PC-3 (cell line): ENCODE measurements around the gene RBM15. TPM values are rescaled to one million over a fixed set of nuclear protein-coding genes. Genes with fewer than 3 reads are reported as not detected.
A peak's percentile ranks its signal among the peaks of the same experiment; 100 is the strongest.

Experiments
- ATAC-seq: fragments of 200-7000 bp; cut with Tn5 transposase; 2 replicates; pipeline ENCODE4 v1.9.1; 2020; ENCODE audit warnings: mild to moderate bottlenecking, moderate library complexity
- BruUV-seq: library from RNA; stranded (reverse); fragments of 400-500 nt; replicated peaks from 2 replicates; lab custom pipeline; 2021; lab: Mats Ljungman, UMichigan
- CTCF ChIA-PET: fragments of 300-600 bp; sonication (Branson Sonifier 250); formaldehyde crosslinking; loops from one replicate; lab custom pipeline; 2022; ENCODE audit warnings: antibody characterized with exemption; lab: Charles Lee
- POLR2A ChIA-PET: fragments of 300-600 bp; sonication (Branson Sonifier 250); formaldehyde crosslinking; loops from one replicate; lab custom pipeline; 2022; ENCODE audit warnings: antibody characterized with exemption; ENCODE audit not compliant: unreplicated experiment; lab: Charles Lee
- DNase-seq: peaks from one replicate; pipeline ENCODE4 v3.0.0-alpha.2; 2015
- H2AFZ ChIP-seq: fragments of 300-600 bp; sonication (generic); 2 replicates; pipeline ENCODE4 v1.6.0; 2016; ENCODE audit warnings: antibody characterized with exemption, low read length
- H3F3A ChIP-seq: fragments of 300-600 bp; sonication (generic); one replicate; pipeline ENCODE4 v1.6.0; 2017; ENCODE audit warnings: antibody characterized with exemption, low read length, control low read depth, mild to moderate bottlenecking; ENCODE audit not compliant: unreplicated experiment
- H3K27ac ChIP-seq: fragments of 300-600 bp; sonication (generic); 2 replicates; pipeline ENCODE4 v1.5.1; 2016; ENCODE audit warnings: mild to moderate bottlenecking, low read length
- H3K27me3 ChIP-seq: fragments of 300-600 bp; sonication (generic); 2 replicates; pipeline ENCODE4 v1.6.1; 2016; ENCODE audit warnings: low read length, mixed read lengths
- H3K36me3 ChIP-seq: fragments of 300-600 bp; sonication (generic); 2 replicates; pipeline ENCODE4 v1.6.1; 2016; ENCODE audit warnings: low read depth, mixed run types, low read length, mixed read lengths
- H3K4me1 ChIP-seq: fragments of 300-600 bp; sonication (generic); 2 replicates; pipeline ENCODE4 v1.5.1; 2016; ENCODE audit warnings: low read length; ENCODE audit not compliant: insufficient read depth
- H3K4me2 ChIP-seq: fragments of 300-600 bp; sonication (generic); 2 replicates; pipeline ENCODE4 v1.6.0; 2016; ENCODE audit warnings: low read length
- H3K4me3 ChIP-seq: fragments of 300-600 bp; sonication (generic); 2 replicates; pipeline ENCODE4 v1.5.1; 2016; ENCODE audit warnings: mild to moderate bottlenecking, low read length, mixed read lengths
- H3K79me2 ChIP-seq: fragments of 300-600 bp; sonication (generic); 2 replicates; pipeline ENCODE4 v1.6.1; 2017; ENCODE audit warnings: low read length, mixed read lengths
- H3K9ac ChIP-seq: fragments of 300-600 bp; sonication (generic); 2 replicates; pipeline ENCODE4 v1.6.0; 2016; ENCODE audit warnings: mild to moderate bottlenecking, low read length
- H3K9me2 ChIP-seq: fragments of 300-600 bp; sonication (generic); replicated peaks from 2 replicates; pipeline ENCODE4 v1.6.1; 2016; ENCODE audit warnings: mixed run types, low read length, mixed read lengths
- H3K9me3 ChIP-seq: fragments of 300-600 bp; sonication (generic); 2 replicates; pipeline ENCODE4 v1.6.1; 2016; ENCODE audit warnings: low read length, mixed read lengths
- H4K20me1 ChIP-seq: fragments of 300-600 bp; sonication (generic); 2 replicates; pipeline ENCODE4 v1.6.1; 2016; ENCODE audit warnings: low read length, mixed read lengths
- EZH2 ChIP-seq: fragments of 300-600 bp; sonication (generic); IDR thresholded peaks from one replicate; pipeline ENCODE4 v1.6.1; 2017; ENCODE audit warnings: antibody characterized with exemption, mild to moderate bottlenecking, low read length; ENCODE audit not compliant: unreplicated experiment
- EZH2phosphoT487 ChIP-seq: fragments of 300-600 bp; sonication (generic); IDR thresholded peaks from 2 replicates; pipeline ENCODE4 v1.6.1; 2018; ENCODE audit warnings: mild to moderate bottlenecking, antibody characterized with exemption, low read length, borderline replicate concordance
- intact Hi-C: fragments of 100-400 bp; cut with micrococcal nuclease; formaldehyde crosslinking; loops from 2 replicates; pipeline ENCODE4 v1.9.0; 2023
- total RNA-seq: library from RNA; depleted of rRNA; stranded (reverse); fragments of >200 nt; gene quantifications from 2 replicates; pipeline ENCODE4 v1.2.3, GENCODE V29; 2014; rRNA removed
- TF ChIP-seq, protein P1 (sequence below): fragments of 300-600 bp; sonication (generic); conservative IDR thresholded peaks from 2 replicates; pipeline ENCODE4 v1.5.1; 2017; ENCODE audit warnings: antibody characterized with exemption, low read depth, mild to moderate bottlenecking, low read length

Gene RBM15
- total RNA-seq, 1 experiment from 2014 or later = 41.3 TPM

DNA sequence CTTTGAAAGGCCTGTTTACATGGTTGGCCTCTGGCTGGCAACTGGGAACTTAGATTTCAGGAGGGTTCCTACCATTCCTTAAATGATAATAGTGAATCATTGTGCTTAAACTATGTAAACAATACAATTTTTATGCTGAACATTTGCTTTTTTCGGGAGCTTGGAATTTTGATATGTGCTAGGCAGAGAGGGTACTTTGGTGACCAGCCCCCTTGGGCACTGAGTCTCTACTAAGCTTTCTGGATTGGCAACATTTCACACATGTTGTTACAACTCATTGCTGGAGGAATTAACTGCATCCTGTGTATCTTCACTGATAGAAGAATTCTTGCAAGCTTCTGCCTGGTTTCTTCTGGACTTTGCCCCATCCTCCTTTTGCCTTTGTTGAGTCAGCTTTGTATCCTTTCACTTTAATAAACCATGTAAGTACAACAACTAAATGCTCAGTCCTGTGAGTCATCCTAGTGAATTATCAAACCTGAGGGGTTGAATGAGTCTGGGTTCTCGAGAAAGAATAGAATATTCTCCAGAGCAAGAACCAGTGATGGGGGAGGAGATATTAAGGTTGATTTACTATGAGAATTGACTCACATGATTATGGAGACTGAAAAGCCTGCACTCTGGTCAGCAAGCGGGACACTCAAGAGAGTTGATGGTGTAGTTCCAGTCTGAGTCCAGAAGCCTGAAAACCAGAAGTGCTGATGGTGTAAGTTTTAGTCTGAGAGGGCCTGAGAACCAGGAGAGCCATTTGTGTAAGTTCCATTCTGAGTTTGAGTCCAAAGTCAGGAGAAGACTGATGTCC is 54.7 kb downstream of the RBM15 start:
- CTCF ChIA-PET = interaction anchor here (0.6 kb wide), 1 partner anchor 69 kb away, joined by 3 read pairs; no protein-coding TSS in a partner anchor
- H3K4me2 ChIP-seq = peak overlapping the region; percentile 60
- no peaks in the 10 kb centered on the region for H4K20me1 ChIP-seq
- no peaks in the 10 kb centered on the region for H3K9me3 ChIP-seq
- POLR2A ChIA-PET = interaction anchor here (0.6 kb wide), 1 partner anchor 1924 kb away, joined by 3 read pairs; no protein-coding TSS in a partner anchor
- TF ChIP-seq EZH2phosphoT487 = no peak
- no peak for TF ChIP-seq EZH2
- TF ChIP-seq, protein P1, sequence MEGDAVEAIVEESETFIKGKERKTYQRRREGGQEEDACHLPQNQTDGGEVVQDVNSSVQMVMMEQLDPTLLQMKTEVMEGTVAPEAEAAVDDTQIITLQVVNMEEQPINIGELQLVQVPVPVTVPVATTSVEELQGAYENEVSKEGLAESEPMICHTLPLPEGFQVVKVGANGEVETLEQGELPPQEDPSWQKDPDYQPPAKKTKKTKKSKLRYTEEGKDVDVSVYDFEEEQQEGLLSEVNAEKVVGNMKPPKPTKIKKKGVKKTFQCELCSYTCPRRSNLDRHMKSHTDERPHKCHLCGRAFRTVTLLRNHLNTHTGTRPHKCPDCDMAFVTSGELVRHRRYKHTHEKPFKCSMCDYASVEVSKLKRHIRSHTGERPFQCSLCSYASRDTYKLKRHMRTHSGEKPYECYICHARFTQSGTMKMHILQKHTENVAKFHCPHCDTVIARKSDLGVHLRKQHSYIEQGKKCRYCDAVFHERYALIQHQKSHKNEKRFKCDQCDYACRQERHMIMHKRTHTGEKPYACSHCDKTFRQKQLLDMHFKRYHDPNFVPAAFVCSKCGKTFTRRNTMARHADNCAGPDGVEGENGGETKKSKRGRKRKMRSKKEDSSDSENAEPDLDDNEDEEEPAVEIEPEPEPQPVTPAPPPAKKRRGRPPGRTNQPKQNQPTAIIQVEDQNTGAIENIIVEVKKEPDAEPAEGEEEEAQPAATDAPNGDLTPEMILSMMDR = no peak
- peak overlapping the region; percentile 21; the same call in 1 of the 2 replicates for H3K4me3 ChIP-seq
- H2AFZ ChIP-seq = no peak overlapping the region
- no peaks in the 10 kb centered on the region for H3K27me3 ChIP-seq
- peak overlapping the region; percentile 69 for H3K27ac ChIP-seq
- peaks cover 10% of the 10 kb centered on the region for H3F3A ChIP-seq
- intact Hi-C loops = loop anchor here (5.0 kb wide), 2 partner anchors 37 to 57 kb away; partner anchors contain the start of gene RBM15
- H3K9ac ChIP-seq = peak overlapping the region; percentile 17; the same call in 1 of the 2 replicates
- no peaks in the 10 kb centered on the region for H3K36me3 ChIP-seq
- H3K4me1 ChIP-seq = peaks cover 26% of the 10 kb centered on the region
- H3K9me2 ChIP-seq = no peaks in the 10 kb centered on the region
- H3K79me2 ChIP-seq = no peaks in the 10 kb centered on the region
- peak; percentile 89 for DNase-seq
- peak; percentile 89 for ATAC-seq
- BruUV-seq = no TSS peak

GRCh38 chr1:110394493-110394820 is 55.3 kb downstream of the RBM15 start:
- H3F3A ChIP-seq = peaks cover 10% of the 10 kb centered on the region
- H3K9ac ChIP-seq = peak overlapping the region; percentile 17; the same call in 1 of the 2 replicates
- H3K79me2 ChIP-seq = no peaks in the 10 kb centered on the region
- ChIA-PET CTCF (interaction anchor here (0.6 kb wide), 1 partner anchor 68 kb away, joined by 3 read pairs; no protein-coding TSS in a partner anchor), POLR2A (interaction anchor here (0.6 kb wide), 1 partner anchor 1924 kb away, joined by 3 read pairs; no protein-coding TSS in a partner anchor)
- H3K27me3 ChIP-seq = no peaks in the 10 kb centered on the region
- H3K36me3 ChIP-seq = no peaks in the 10 kb centered on the region
- H3K9me2 ChIP-seq = no peaks in the 10 kb centered on the region
- no peaks in the 10 kb centered on the region for H3K9me3 ChIP-seq
- H3K4me2 ChIP-seq = peak overlapping the region; percentile 60
- no peak for TF ChIP-seq EZH2
- H4K20me1 ChIP-seq = no peaks in the 10 kb centered on the region
- H3K4me3 ChIP-seq = no peak overlapping the region
- BruUV-seq = no TSS peak
- intact Hi-C loops = loop anchor here (5.0 kb wide), 2 partner anchors 37 to 57 kb away; partner anchors contain the start of gene RBM15
- H2AFZ ChIP-seq = no peak overlapping the region
- ATAC-seq (no peak), DNase-seq (no peak)
- peak overlapping the region; percentile 69 for H3K27ac ChIP-seq
- H3K4me1 ChIP-seq = peaks cover 26% of the 10 kb centered on the region

Other genes starting within 250 kb of the RBM15 start
- 0.07 TPM in 1 of 2 replicates, not detected in the other for gene UBL4B, start 226.9 kb upstream of the RBM15 start, total RNA-seq
- not detected in 2 replicates for gene SLC6A17, start 188.9 kb upstream of the RBM15 start, total RNA-seq
- 1.6 and 3.6 TPM in 2 replicates for gene KCNC4, start 129.1 kb upstream of the RBM15 start, total RNA-seq
- gene SLC16A4, start 51.6 kb downstream of the RBM15 start, total RNA-seq = 0.22 and 0.29 TPM in 2 replicates
- gene LAMTOR5, start 68.3 kb downstream of the RBM15 start, total RNA-seq = 143 and 147 TPM in 2 replicates
- not detected in 2 replicates for gene PROK1, start 111.8 kb downstream of the RBM15 start, total RNA-seq
- gene KCNA10, start 179.8 kb downstream of the RBM15 start, total RNA-seq = not detected in 2 replicates